Duodenal mucosa (tissue), 2 donors: ENCODE measurements around the gene ABHD2.
A peak's percentile ranks its signal among the peaks of the same experiment; 100 is the strongest.

Experiments
- H3K27ac ChIP-seq: one replicate; pipeline ENCODE4 v1.7.0; 2013; ENCODE audit warnings: low read depth, low read length
- H3K27me3 ChIP-seq, 2 donors: one replicate each; pipeline ENCODE4 v1.7.0; 2013; ENCODE audit warnings: low read length in 2 of 2, control low read depth in 1 of 2; ENCODE audit not compliant: insufficient read depth in 2 of 2, control insufficient read depth in 1 of 2
- H3K36me3 ChIP-seq, 2 donors: one replicate each; pipeline ENCODE4 v1.7.0; 2013; ENCODE audit warnings: low read length in 2 of 2, control low read depth in 1 of 2; ENCODE audit not compliant: insufficient read depth in 2 of 2, control insufficient read depth in 1 of 2
- H3K4me1 ChIP-seq, 2 donors: one replicate each; pipeline ENCODE4 v1.7.0; 2013; ENCODE audit warnings: low read length in 2 of 2, control low read depth in 1 of 2; ENCODE audit not compliant: insufficient read depth in 2 of 2, control insufficient read depth in 1 of 2
- H3K4me3 ChIP-seq, 2 donors: one replicate each; pipeline ENCODE4 v1.7.0; 2013; ENCODE audit warnings: low read length in 2 of 2, low read depth in 1 of 2
- H3K9ac ChIP-seq, 2 donors: one replicate each; pipeline ENCODE4 v1.7.0; 2013; ENCODE audit warnings: low read length in 2 of 2, low read depth in 1 of 2
- H3K9me3 ChIP-seq, 2 donors: one replicate each; pipeline ENCODE4 v1.7.0; 2013; ENCODE audit warnings: low read length in 2 of 2, control low read depth in 1 of 2; ENCODE audit not compliant: control insufficient read depth in 1 of 2

The ABHD2 gene

GRCh38 chr15:89109238-89109637 is 21.0 kb downstream of the ABHD2 start:
- Histone ChIP-seq H3K27ac (no peak overlapping the region), H3K4me1 (peaks cover 33 to 58% of the 10 kb centered on the region in 2 donors)

DNA sequence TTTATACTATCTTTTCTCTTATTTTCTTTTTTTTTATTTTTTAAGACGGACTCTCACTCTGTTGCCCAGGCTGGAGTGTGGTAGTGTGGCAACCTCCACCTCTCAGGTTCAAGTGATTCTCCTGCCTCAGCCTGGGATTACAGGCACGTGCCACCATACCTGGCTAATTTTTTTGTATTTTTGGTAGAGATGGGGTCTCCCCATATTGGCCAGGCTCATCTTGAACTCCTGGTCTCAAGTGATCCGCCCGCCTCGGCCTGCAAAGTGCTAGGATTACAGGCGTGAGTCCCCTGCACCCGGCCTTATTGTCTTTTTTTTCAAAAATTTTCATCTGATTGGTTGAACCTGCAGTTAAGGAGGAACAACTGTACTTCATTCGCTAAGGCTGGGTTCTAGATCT is 21.8 kb downstream of the ABHD2 start:
- Histone ChIP-seq H3K36me3 (peaks cover 22% of the 10 kb centered on the region in 2 donors), H3K4me1 (peaks cover 40 to 62% of the 10 kb centered on the region in 2 donors), H3K9ac (no peak overlapping the region), H3K4me3 (no peak overlapping the region), H3K27ac (no peak overlapping the region), H3K9me3 (no peaks in the 10 kb centered on the region), H3K27me3 (no peaks in the 10 kb centered on the region)

More at GRCh38 chr15:89109238-89109637, 21.0 kb downstream of the ABHD2 start:
- no peak overlapping the region for H3K9ac ChIP-seq
- no peaks in the 10 kb centered on the region for H3K27me3 ChIP-seq
- peaks cover 22 to 26% of the 10 kb centered on the region in 2 donors for H3K36me3 ChIP-seq
- no peak overlapping the region for H3K4me3 ChIP-seq
- no peaks in the 10 kb centered on the region for H3K9me3 ChIP-seq

- peaks cover 20 to 23% of the 10 kb centered on the region in 2 donors for H3K36me3 ChIP-seq
- no peak overlapping the region for H3K4me3 ChIP-seq
- no peaks in the 10 kb centered on the region for H3K9me3 ChIP-seq
- no peak overlapping the region for H3K9ac ChIP-seq
- peak overlapping the region; percentile 38 for H3K27ac ChIP-seq
- peaks cover 52 to 74% of the 10 kb centered on the region in 2 donors for H3K4me1 ChIP-seq
- no peaks in the 10 kb centered on the region for H3K27me3 ChIP-seq
These were observed 23.1 kb downstream of the ABHD2 start for GRCh38 chr15:89111352-89111751.

- Histone ChIP-seq H3K27me3 (no peaks in the 10 kb centered on the region), H3K4me1 (peaks cover 54 to 77% of the 10 kb centered on the region in 2 donors), H3K27ac (peak overlapping the region; percentile 74), H3K9ac (peak overlapping the region in 1 of 2 donors; percentile 30), H3K36me3 (peaks cover 25 to 28% of the 10 kb centered on the region in 2 donors), H3K9me3 (no peaks in the 10 kb centered on the region), H3K4me3 (no peak overlapping the region)
These were observed 23.7 kb downstream of the ABHD2 start for GRCh38 chr15:89111961-89112340.

- Histone ChIP-seq H3K4me1 (peaks cover 54 to 74% of the 10 kb centered on the region in 2 donors), H3K27ac (peak overlapping the region; percentile 86), H3K9me3 (no peaks in the 10 kb centered on the region), H3K36me3 (peaks cover 29 to 30% of the 10 kb centered on the region in 2 donors), H3K4me3 (no peak overlapping the region), H3K9ac (peak overlapping the region in 1 of 2 donors; percentile 51), H3K27me3 (no peaks in the 10 kb centered on the region)
These were observed 24.2 kb downstream of the ABHD2 start for GRCh38 chr15:89112341-89112971.

DNA sequence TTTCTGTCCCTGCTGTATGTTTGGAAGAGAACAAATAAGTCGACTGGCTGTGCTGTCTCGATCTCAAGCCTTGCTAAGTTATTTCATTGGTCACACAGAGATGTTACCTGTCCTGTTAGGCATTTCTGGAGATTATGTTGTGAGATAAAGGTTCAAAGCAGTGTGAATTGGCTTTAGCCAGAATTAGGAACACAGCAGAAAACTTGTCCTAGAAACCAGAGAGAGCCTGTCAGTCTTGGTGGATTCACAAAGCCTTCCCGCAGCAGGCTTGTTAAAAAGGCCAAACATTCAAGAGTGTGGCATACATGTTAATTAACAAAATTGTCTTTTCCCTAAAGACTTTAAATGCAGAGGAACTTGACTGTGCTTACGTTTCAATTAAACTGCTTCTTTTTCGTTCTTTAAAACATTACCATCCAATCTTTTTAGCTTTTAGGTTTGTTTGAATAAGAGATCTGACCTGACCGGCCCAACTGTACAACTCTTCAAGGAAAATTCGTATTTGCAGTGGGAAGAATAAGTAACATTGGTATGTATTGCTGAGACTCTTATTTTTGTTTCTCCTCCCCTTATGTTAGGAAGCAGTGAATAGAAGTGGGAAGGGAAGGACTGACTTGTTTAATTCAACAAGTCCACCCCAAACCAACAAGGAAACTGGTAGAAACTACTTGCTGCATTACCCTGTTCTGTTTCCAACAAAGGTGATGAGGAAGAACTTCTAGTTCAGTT is 25.2 kb downstream of the ABHD2 start:
- Histone ChIP-seq H3K9me3 (no peaks in the 10 kb centered on the region), H3K27ac (peak overlapping the region; percentile 86), H3K9ac (peak overlapping the region; percentile 28 to 51), H3K4me1 (peaks cover 45 to 71% of the 10 kb centered on the region in 2 donors), H3K27me3 (no peaks in the 10 kb centered on the region), H3K4me3 (no peak overlapping the region), H3K36me3 (peaks cover 25 to 28% of the 10 kb centered on the region in 2 donors)

DNA sequence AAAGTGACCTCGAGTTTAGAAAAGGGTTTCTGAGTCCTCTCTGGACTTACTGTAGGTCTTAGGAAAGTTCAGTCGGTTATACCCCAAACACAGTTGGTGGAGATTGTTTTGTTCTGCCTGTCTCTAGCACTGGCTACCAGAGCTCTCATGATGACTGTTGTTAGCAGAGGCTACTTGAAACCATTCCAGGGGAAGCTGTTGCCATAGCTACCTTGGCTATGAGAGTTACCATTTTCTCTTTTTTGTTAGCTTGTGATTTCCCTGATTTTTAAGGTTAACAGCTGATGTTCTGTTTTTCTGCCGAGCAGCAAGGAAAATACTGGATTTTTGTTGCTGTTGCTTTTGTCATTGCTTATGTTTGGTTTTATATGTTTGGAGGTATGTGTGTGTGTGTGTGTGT is 26.7 kb downstream of the ABHD2 start:
- Histone ChIP-seq H3K4me3 (no peak overlapping the region), H3K36me3 (peaks cover 25 to 36% of the 10 kb centered on the region in 2 donors), H3K9me3 (no peaks in the 10 kb centered on the region), H3K4me1 (peaks cover 50 to 78% of the 10 kb centered on the region in 2 donors), H3K27me3 (no peaks in the 10 kb centered on the region), H3K27ac (peak overlapping the region; percentile 60), H3K9ac (peak overlapping the region; percentile 18 to 30)

DNA sequence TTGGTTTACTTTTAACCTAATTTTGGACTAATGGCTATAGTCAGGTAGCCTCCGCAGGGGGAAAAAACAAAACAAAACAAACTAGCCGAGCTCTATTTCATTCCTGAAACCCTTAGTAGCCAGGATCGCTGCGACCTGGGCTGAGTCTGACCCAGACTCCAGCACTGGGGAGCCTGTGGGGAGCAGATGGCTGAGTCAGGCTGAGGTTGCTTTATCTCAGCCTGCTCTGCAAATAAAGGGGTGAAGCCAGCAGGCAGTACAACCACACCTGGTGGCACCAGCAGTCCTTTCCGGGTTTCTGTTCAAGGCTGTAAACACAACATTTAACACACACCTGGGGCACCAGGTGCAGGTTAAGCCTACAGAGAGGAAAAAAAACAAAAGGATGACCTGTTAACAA is 27.3 kb downstream of the ABHD2 start:
- H3K9me3 ChIP-seq: no peaks in the 10 kb centered on the region
- H3K4me1 ChIP-seq: peaks cover 54 to 79% of the 10 kb centered on the region in 2 donors
- peaks cover 25 to 36% of the 10 kb centered on the region in 2 donors for H3K36me3 ChIP-seq
- no peaks in the 10 kb centered on the region for H3K27me3 ChIP-seq
- no peak overlapping the region for H3K4me3 ChIP-seq
- peak overlapping the region in 1 of 2 donors; percentile 18 for H3K9ac ChIP-seq
- H3K27ac ChIP-seq: peak overlapping the region; percentile 60

DNA sequence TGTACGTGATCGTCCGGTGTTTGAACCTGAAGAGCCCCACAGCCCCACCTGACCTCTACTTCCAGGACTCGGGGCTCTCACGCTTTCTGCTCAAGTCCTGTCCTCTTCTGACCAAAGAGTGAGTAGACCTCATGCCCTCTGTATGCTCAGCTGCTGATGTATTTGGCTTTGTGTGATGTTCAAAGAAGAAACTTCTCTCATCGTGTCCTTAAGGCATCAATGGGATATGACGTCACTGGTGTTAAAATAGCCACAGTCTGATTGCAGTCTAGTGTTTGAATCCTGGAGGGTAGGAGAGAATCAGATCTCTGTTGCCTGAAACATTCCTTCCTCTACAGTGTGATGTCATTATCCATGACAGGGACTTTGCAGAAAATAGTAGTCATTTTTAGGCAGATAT is 28.1 kb downstream of the ABHD2 start:
- peaks cover 29 to 41% of the 10 kb centered on the region in 2 donors for H3K36me3 ChIP-seq
- peak overlapping the region; percentile 28 to 39 for H3K9ac ChIP-seq
- H3K27me3 ChIP-seq: no peaks in the 10 kb centered on the region
- H3K4me3 ChIP-seq: no peak overlapping the region
- H3K27ac ChIP-seq: peak overlapping the region; percentile 60
- H3K9me3 ChIP-seq: no peaks in the 10 kb centered on the region
- H3K4me1 ChIP-seq: peaks cover 61 to 84% of the 10 kb centered on the region in 2 donors

DNA sequence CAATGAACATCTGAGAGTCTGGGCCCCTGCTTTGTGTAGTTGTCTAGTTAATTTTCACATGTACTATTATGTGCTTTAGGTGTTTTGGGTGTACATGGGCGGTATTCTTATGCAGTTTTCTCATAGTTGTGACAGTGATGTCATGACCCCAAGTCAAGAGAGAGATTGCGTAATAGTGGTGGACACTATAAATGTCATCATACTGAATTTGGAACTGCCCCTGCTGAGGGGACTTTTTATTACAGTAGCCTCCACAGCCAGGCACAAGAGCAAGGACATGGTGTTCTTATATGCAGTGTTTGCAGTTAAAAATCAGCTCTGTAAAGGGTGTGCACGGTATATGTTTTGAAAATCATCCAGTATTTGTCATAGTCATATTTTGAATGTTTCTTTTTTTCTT is 29.5 kb downstream of the ABHD2 start:
- no peak overlapping the region for H3K27ac ChIP-seq
- H3K27me3 ChIP-seq: no peaks in the 10 kb centered on the region
- H3K4me1 ChIP-seq: peaks cover 65 to 81% of the 10 kb centered on the region in 2 donors
- no peak overlapping the region for H3K9ac ChIP-seq
- H3K9me3 ChIP-seq: no peaks in the 10 kb centered on the region
- peaks cover 37 to 48% of the 10 kb centered on the region in 2 donors for H3K36me3 ChIP-seq
- no peak overlapping the region for H3K4me3 ChIP-seq
